ENCODE measurements around the gene TMEM116.

DNA sequence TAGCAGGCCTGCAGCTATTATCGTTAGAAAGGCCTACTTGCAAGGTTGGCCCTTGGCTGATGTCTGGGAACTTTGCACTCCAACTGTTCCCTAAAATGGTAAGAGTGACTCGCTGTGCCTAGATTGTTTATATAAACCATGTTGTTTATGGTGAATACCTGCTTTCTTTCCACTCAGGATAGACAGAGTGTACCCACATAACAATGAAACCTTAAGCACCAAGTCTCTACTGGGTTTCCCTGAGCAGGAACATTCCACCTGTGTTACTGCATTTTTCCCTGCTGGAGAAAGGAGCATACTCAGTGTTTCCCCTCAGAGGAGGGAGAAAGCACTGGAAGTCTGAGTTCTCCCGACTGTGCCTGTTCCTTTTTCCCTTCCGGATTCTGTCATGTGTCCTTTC is 33.0 kb upstream of the TMEM116 start:
- TF ChIP-seq, protein P1, sequence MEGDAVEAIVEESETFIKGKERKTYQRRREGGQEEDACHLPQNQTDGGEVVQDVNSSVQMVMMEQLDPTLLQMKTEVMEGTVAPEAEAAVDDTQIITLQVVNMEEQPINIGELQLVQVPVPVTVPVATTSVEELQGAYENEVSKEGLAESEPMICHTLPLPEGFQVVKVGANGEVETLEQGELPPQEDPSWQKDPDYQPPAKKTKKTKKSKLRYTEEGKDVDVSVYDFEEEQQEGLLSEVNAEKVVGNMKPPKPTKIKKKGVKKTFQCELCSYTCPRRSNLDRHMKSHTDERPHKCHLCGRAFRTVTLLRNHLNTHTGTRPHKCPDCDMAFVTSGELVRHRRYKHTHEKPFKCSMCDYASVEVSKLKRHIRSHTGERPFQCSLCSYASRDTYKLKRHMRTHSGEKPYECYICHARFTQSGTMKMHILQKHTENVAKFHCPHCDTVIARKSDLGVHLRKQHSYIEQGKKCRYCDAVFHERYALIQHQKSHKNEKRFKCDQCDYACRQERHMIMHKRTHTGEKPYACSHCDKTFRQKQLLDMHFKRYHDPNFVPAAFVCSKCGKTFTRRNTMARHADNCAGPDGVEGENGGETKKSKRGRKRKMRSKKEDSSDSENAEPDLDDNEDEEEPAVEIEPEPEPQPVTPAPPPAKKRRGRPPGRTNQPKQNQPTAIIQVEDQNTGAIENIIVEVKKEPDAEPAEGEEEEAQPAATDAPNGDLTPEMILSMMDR (IDR thresholded peaks at IDR 0.05): no peak
- no peak for TF ChIP-seq EP300 (IDR thresholded peaks at IDR 0.05)
- TF ChIP-seq POLR2A (IDR thresholded peaks at IDR 0.05): no peak
